Memory B cell (primary cell): ENCODE data around the gene KRTAP10-8.
"Not testable (repeated sequence)": the region's sequence is repeated elsewhere in the genome, so short reads cannot be mapped to it uniquely, and the experiment has no call there.

Experiments used
- ATAC-seq: fragments of 150-1000 bp; cut with Tn5 transposase; 2 replicates; pipeline ENCODE4 v1.10.0; 2021; ENCODE audit warnings: low read depth, mild to moderate bottlenecking, moderate library complexity
- DNase-seq, 2 donors: peaks; one replicate each; pipeline ENCODE4 v3.0.0; 2022; ENCODE audit warnings: low spot score in 2 of 2
- H3K27ac Mint-ChIP-seq: one replicate; pipeline ENCODE4 v1.8.0; 2022; ENCODE audit warnings: mild to moderate bottlenecking, moderate library complexity, mixed read lengths
- H3K27me3 Mint-ChIP-seq: one replicate; pipeline ENCODE4 v1.8.0; 2022; ENCODE audit warnings: mixed read lengths
- H3K36me3 Mint-ChIP-seq: one replicate; pipeline ENCODE4 v1.8.0; 2022; ENCODE audit warnings: mild to moderate bottlenecking, mixed read lengths
- H3K4me1 Mint-ChIP-seq: one replicate; pipeline ENCODE4 v1.8.0; 2022; ENCODE audit warnings: mixed read lengths
- H3K4me3 Mint-ChIP-seq: one replicate; pipeline ENCODE4 v1.8.0; 2022; ENCODE audit warnings: mild to moderate bottlenecking, moderate library complexity, mixed read lengths
- H3K9me3 Mint-ChIP-seq: one replicate; pipeline ENCODE4 v1.8.0; 2022; ENCODE audit warnings: mixed read lengths

Gene KRTAP10-8

DNA sequence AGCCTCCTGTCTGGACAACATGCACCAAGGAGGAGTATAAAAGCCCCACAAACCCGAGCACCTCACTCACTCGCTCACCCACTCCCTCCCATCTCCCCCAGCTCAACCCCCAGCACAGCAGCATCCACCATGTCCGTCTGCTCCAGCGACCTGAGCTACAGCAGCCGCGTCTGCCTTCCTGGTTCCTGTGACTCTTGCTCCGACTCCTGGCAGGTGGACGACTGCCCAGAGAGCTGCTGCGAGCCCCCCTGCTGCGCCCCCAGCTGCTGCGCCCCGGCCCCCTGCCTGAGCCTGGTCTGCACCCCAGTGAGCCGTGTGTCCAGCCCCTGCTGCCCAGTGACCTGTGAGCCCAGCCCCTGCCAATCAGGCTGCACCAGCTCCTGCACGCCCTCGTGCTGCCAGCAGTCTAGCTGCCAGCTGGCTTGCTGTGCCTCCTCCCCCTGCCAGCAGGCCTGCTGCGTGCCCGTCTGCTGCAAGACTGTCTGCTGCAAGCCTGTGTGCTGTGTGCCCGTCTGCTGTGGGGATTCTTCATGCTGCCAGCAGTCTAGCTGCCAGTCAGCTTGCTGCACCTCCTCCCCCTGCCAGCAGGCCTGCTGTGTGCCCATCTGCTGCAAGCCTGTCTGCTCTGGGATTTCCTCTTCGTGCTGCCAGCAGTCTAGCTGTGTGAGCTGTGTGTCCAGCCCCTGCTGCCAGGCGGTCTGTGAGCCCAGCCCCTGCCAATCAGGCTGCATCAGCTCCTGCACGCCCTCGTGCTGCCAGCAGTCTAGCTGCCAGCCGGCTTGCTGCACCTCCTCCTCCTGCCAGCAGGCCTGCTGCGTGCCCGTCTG, 38.0 kb upstream of the KRTAP10-8 start, which contains the start of gene KRTAP10-4:
KRTAP10-4 (plus strand) TSS at position 100 of the 827 bp plus-strand sequence; CDS start at position 130, 30 bp downstream.
- H3K27me3 Mint-ChIP-seq: peaks cover 22% of the 10 kb centered on the region
- not testable (repeated sequence) for ATAC-seq, H3K9me3 Mint-ChIP-seq, DNase-seq, H3K4me3 Mint-ChIP-seq, H3K36me3 Mint-ChIP-seq, H3K27ac Mint-ChIP-seq, H3K4me1 Mint-ChIP-seq

DNA sequence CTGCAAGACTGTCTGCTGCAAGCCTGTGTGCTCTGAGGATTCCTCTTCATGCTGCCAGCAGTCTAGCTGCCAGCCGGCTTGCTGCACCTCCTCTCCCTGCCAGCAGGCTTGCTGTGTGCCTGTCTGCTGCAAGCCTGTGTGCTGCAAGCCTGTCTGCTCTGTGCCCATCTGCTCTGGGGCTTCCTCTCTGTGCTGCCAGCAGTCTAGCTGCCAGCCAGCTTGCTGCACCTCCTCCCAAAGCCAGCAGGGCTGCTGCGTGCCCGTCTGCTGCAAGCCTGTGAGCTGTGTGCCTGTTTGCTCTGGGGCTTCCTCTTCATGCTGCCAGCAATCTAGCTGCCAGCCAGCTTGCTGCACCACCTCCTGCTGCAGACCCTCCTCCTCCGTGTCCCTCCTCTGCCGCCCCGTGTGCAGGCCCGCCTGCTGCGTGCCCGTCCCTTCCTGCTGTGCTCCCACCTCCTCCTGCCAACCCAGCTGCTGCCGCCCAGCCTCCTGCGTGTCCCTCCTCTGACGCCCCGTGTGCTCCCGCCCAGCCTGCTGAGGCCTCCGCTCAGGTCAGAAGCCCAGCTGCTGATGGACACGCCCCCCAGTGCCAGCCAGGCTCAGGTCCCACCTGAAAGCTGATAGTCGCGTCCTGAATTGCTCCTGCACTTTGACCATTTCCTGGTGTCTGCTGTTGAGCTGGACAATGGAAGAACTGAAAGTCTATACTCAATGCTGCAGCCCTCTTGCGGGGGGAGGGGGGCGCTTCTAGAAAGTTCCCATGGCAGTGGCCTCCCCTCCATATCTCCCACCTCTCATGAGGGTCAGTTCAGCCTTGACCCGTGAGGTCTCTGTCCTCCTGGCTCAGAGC, 37.2 kb upstream of the KRTAP10-8 start:
- Mint-ChIP-seq H3K4me1 (peaks cover 2% of the 10 kb centered on the region), H3K36me3 (peaks cover 7% of the 10 kb centered on the region), H3K27ac (no peak overlapping the region), H3K4me3 (no peak overlapping the region), H3K27me3 (peaks cover 24% of the 10 kb centered on the region), H3K9me3 (peaks cover 11% of the 10 kb centered on the region)
- DNase-seq (no peak), ATAC-seq (no peak)

DNA sequence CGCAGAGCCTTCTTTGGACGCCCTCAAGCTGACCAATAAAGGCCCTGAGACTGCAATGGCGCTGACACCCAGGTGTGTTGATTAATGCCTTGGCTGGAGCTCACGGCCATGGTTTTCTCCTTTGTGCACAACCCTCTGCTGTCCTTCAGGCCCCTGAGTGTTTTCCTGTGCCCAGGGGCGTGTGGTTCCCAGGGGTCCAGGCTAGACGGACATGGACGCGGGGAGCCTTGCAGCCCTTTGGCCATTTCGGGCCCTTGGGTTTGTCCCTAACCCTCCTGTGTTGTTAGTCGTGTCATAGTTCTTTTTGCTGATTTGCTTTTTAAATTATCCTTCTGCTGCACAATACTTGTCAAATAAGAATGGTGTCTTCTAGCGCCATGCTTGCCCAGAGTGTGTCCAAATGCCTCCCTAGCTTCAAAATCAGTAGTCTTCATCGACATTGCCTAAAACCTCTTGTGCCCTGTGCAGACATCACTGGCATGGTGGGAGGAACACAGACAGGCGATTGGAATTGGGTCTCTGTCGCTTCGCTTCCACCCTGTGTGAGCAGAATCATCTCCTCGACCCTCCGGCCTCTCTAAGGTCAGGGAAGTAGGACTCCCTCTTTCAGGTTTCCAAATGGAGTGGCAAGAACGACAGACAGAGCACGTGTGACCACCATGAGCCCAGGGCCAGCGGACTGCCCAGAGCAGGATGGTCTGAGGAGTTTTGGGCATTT, 36.4 kb upstream of the KRTAP10-8 start:
- Mint-ChIP-seq H3K9me3 (peaks cover 16% of the 10 kb centered on the region), H3K27ac (no peak overlapping the region), H3K27me3 (peaks cover 28% of the 10 kb centered on the region), H3K4me3 (no peak overlapping the region), H3K4me1 (peaks cover 2% of the 10 kb centered on the region), H3K36me3 (peaks cover 11% of the 10 kb centered on the region)
- ATAC-seq (no peak), DNase-seq (no peak)

DNA sequence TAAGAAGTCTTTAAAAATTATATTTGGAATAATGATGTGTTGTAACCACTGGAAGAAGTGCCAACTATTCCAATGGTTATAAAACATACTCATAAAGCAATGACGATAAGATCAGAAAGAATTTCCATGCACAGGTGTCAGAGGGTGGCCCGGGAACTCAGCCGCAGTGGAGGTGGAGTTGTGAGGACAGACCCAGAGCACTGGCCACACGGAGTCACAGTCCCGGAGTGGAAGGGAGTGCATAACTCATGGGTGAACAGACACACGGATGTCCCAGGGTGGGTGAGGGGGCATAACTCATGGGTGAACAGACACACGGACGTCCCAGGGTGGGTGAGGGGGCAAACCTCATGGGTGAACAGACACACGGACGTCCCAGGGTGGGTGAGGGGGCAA, 35.9 kb upstream of the KRTAP10-8 start:
- DNase-seq (no peak), ATAC-seq (no peak)
- H3K4me3 Mint-ChIP-seq: no peak overlapping the region
- H3K27ac Mint-ChIP-seq: no peak overlapping the region
- peaks cover 10% of the 10 kb centered on the region for H3K36me3 Mint-ChIP-seq
- H3K27me3 Mint-ChIP-seq: peaks cover 28% of the 10 kb centered on the region
- peaks cover 2% of the 10 kb centered on the region for H3K4me1 Mint-ChIP-seq
- peaks cover 18% of the 10 kb centered on the region for H3K9me3 Mint-ChIP-seq

DNA sequence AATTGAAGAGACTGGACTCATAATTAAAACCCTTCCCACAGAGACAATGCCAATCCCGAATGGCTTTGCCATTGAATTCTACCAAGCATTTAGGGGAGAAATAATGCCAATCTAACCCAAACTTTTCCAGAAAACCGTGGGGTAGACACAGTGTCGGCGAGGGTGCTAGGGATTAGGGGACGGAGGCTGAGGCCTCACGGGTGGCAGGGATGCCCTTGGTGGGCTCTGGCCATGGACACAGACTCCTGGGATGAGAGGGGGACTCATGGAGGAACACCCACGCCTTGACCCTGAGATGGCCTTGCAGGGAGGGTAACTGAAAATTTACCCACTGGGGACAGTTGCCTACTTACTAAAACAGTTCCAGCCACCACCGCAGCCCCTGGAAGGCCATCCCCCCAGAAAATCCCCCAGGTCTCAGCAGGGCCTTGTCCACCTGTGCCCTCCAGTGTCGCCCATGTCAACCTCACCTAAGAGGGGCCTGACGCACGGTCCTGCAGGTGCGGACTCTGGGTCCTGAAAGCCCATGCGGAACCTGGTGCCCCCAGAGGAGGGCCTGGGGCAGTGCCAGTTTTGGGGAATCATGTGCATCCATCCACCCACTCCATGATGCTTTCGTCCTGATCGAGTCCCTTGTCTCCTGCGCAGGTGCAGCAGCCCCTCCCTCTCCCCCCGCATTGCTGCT, 33.4 kb upstream of the KRTAP10-8 start:
- Mint-ChIP-seq H3K27ac (no peak overlapping the region), H3K36me3 (peaks cover 12% of the 10 kb centered on the region), H3K9me3 (peaks cover 25% of the 10 kb centered on the region), H3K4me1 (peaks cover 2% of the 10 kb centered on the region), H3K4me3 (no peak overlapping the region), H3K27me3 (peaks cover 23% of the 10 kb centered on the region)
- ATAC-seq: no peak
- DNase-seq: no peak

DNA sequence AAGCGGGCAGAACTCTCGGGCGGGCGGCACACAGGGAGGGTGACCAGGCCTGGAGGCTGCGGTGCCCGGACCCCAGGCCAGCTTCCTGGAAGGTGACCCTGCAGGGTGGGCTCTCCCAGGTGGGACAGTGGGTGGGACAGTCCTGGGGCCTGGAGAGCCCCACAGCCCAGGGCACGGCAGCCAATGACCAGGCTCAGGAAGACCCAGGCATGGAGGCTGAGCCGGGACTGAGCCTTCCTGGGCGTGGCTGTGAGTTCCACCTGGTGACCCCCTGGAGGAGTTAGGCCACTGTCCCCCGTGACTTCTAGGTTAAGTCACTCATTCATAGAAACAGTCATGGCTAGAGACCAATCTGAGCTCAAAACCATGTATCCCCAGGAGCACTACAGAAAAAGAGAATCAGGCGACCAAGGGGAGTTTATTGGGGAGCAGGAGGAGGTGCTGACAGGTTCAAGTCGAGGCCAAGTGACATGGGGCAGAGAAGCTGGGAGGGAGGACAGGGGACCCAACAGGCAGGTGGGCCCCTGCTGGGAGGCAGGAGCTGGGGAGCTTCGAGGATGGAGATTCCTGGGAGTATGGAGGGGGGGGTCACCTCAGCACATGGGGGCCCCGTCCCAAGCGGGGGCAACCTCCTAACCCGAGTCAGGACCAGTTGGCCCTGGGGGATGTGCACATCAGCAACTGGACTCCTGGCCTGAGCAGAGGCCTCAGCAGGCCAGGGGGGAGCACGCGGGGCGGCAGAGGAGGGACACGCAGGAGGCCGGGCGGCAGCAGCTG, 32.6 kb upstream of the KRTAP10-8 start:
- DNase-seq: no peak
- H3K27me3 Mint-ChIP-seq: peaks cover 24% of the 10 kb centered on the region
- no peak overlapping the region for H3K4me3 Mint-ChIP-seq
- no peak overlapping the region for H3K27ac Mint-ChIP-seq
- peaks cover 2% of the 10 kb centered on the region for H3K4me1 Mint-ChIP-seq
- no peak for ATAC-seq
- H3K9me3 Mint-ChIP-seq: peaks cover 25% of the 10 kb centered on the region
- peaks cover 12% of the 10 kb centered on the region for H3K36me3 Mint-ChIP-seq

DNA sequence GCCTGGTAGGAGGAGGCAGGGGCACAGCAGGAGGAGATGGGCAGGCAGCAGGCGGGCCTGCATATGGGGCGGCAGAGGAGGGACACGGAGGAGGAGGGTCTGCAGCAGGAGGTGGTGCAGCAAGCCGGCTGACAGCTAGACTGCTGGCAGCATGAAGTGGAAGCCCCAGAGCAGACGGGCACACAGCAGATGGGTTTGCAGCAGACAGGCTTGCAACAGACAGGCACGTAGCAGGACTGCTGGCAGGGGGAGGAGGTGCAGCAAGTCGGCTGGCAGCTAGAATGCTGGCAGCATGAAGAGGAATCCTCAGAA, 32.1 kb upstream of the KRTAP10-8 start:
- ATAC-seq (no peak), DNase-seq (no peak)
- no peak overlapping the region for H3K4me3 Mint-ChIP-seq
- peaks cover 25% of the 10 kb centered on the region for H3K9me3 Mint-ChIP-seq
- peaks cover 12% of the 10 kb centered on the region for H3K36me3 Mint-ChIP-seq
- H3K4me1 Mint-ChIP-seq: peaks cover 2% of the 10 kb centered on the region
- no peak overlapping the region for H3K27ac Mint-ChIP-seq
- peaks cover 22% of the 10 kb centered on the region for H3K27me3 Mint-ChIP-seq

DNA sequence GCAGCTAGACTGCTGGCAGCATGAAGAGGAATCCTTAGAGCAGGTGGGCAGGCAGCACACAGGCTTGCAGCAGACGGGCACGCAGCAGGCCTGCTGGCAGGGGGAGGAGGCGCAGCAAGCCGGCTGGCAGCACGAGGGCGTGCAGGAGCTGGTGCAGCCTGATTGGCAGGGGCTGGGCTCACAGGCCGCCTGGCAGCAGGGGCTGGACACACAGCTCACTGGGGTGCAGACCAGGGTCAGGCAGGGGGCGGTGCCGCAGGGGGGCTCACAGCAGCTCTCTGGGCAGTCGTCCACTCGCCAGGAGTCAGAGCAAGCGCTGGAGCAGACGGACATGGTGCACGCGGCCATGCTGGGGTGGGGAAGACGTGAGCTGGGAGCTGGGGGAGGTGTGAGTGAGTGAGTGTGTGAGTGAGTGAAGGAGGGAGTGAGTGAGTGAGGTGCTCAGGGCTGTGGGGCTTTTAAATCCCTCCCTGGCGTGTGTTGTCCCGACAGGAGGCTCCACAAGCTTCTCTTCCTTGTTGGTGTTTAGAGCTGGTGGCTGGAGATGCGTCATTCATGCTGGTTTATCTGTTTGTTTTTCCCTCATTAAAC, 31.6 kb upstream of the KRTAP10-8 start, which contains the start of gene KRTAP10-5:
KRTAP10-5 (minus strand) TSS at position 374 of the 591 bp plus-strand sequence; CDS start at position 348, 26 bp downstream.
- DNase-seq, ATAC-seq, H3K4me1 Mint-ChIP-seq, H3K4me3 Mint-ChIP-seq, H3K27ac Mint-ChIP-seq: not testable (repeated sequence)
- peaks cover 12% of the 10 kb centered on the region for H3K36me3 Mint-ChIP-seq
- H3K9me3 Mint-ChIP-seq: peaks cover 25% of the 10 kb centered on the region
- peaks cover 23% of the 10 kb centered on the region for H3K27me3 Mint-ChIP-seq

DNA sequence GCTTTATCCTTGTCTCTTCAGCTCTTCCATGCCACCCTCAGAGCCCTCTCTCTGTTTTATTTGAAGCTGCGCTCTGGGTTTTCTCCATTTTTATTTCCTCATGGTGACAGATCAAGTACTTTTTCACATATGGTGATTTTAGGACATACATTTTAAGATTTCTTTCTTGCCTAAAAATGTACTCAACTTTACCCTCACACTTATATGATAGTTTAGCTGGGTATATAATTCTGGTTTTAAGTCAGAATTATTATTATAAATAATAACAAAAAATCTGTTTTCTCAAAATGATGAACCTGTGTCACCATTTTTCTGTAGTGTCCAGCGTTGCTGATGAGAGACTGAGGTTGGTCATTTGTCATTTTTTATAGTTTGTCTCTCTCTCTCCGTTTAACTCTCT, 30.7 kb upstream of the KRTAP10-8 start:
- no peak overlapping the region for H3K4me3 Mint-ChIP-seq
- ATAC-seq: no peak
- H3K4me1 Mint-ChIP-seq: no peaks in the 10 kb centered on the region
- H3K27me3 Mint-ChIP-seq: peaks cover 23% of the 10 kb centered on the region
- peaks cover 28% of the 10 kb centered on the region for H3K9me3 Mint-ChIP-seq
- no peak overlapping the region for H3K27ac Mint-ChIP-seq
- DNase-seq: no peak
- peaks cover 12% of the 10 kb centered on the region for H3K36me3 Mint-ChIP-seq

DNA sequence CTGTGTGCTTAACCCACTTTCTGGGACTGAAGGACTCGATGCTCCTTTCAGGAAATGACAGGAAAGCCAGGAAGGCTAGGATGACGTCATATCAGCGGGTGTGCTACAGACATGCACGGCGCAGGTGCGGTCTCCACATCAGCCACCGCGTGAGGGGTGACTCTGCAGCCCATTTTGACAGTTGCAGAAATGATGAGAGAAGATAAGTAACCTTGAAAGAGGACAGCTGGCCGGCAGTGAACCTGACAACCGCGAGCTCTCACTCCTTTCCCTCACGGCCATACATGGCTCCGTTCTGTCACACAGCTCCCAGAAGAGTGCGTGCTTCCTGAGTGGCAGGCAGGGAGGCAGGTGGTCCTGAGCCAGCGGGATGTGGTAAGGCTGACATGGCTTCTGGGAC, 29.8 kb upstream of the KRTAP10-8 start:
- Mint-ChIP-seq H3K4me1 (no peaks in the 10 kb centered on the region), H3K27me3 (peaks cover 27% of the 10 kb centered on the region), H3K9me3 (peaks cover 25% of the 10 kb centered on the region), H3K4me3 (no peak overlapping the region), H3K36me3 (peaks cover 10% of the 10 kb centered on the region), H3K27ac (no peak overlapping the region)
- DNase-seq (no peak), ATAC-seq (no peak)

DNA sequence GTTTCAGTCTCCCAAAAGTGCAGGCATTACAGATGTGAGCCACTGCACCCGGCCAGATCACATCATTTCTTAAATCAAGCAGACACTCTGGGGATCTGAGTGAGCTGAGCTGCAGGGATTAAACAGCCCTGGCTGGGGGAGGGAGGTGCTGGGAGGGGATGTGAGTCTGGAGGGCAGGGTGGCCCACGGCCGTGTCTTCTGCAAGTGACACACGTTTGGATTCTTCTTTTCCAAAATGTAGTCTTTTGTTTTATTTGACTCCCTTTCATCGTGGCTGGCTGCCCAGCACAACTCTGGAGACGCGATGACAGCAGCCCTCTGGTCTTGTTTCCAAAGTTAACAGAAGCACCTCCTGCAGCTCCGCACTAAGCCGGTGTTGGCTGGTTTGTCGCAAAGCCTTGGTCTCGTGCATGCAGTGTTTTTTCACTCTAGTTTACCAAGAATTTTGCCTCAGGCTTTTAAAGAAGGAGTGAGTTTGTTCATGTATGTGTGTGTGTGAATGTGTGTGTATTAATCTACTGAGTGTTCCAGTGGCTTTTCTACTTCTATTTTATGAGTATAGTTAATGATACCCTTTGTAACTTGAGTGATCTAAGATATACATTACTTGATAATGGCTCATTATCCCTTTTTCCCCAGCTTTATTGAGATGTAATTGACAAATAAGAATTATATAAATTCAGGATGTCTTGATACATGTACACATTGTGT, 28.6 kb upstream of the KRTAP10-8 start:
- Mint-ChIP-seq H3K27ac (no peak overlapping the region), H3K27me3 (peaks cover 24% of the 10 kb centered on the region)

DNA sequence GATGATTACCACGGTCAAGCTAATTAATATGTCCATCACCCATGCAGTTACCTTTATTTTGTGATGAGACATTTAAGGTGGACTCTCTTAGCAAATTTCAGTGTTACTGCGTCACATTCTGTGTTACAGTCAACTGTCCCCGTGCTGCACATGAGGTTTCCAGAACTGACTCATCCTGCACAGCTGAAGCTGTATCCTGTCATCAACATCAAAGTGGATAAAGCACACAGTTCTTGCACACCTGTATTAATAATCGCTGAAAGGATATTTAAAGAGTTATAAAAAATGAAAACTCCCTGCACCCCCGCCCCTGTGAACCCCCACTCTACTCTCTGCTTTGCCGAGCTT, 28.1 kb upstream of the KRTAP10-8 start:
- H3K4me3 Mint-ChIP-seq: no peak overlapping the region
- H3K36me3 Mint-ChIP-seq: peaks cover 10% of the 10 kb centered on the region
- H3K4me1 Mint-ChIP-seq: no peaks in the 10 kb centered on the region
- ATAC-seq (no peak), DNase-seq (no peak)
- peaks cover 24% of the 10 kb centered on the region for H3K27me3 Mint-ChIP-seq
- H3K9me3 Mint-ChIP-seq: peaks cover 21% of the 10 kb centered on the region
- no peak overlapping the region for H3K27ac Mint-ChIP-seq

More for the DNA sequence above, 28.6 kb upstream of the KRTAP10-8 start:
- no peak for DNase-seq
- H3K9me3 Mint-ChIP-seq: peaks cover 21% of the 10 kb centered on the region
- no peaks in the 10 kb centered on the region for H3K4me1 Mint-ChIP-seq
- ATAC-seq: no peak
- H3K4me3 Mint-ChIP-seq: no peak overlapping the region
- H3K36me3 Mint-ChIP-seq: peaks cover 10% of the 10 kb centered on the region
